GM10248 (cell line): ENCODE measurements around the gene ZNF438.
"Not testable (repeated sequence)": the region's sequence is repeated elsewhere in the genome, so short reads cannot be mapped to it uniquely, and the experiment has no call there.

Source experiments
- CTCF ChIA-PET: fragments of 300-600 bp; sonication (Branson Sonifier 250); formaldehyde crosslinking; extraction: SDS; loops from one replicate; lab custom pipeline; 2021; ENCODE audit warnings: antibody characterized with exemption; lab: Yijun Ruan, JAX
- POLR2A ChIA-PET: fragments of 350-650 bp; sonication (Branson Sonifier 250); formaldehyde crosslinking; extraction: SDS; loops from one replicate; lab custom pipeline; 2020; ENCODE audit warnings: antibody characterized with exemption; lab: Yijun Ruan, JAX
- DNase-seq: peaks from one replicate; pipeline ENCODE4 v3.0.0; 2012; ENCODE audit errors: extremely low spot score
- CTCF ChIP-seq: IDR thresholded peaks from 2 replicates; pipeline ENCODE4 v1.5.1; 2012; ENCODE audit warnings: mild to moderate bottlenecking, low read depth; ENCODE audit errors: extremely low read depth, missing control alignments, control extremely low read depth

Gene ZNF438

DNA sequence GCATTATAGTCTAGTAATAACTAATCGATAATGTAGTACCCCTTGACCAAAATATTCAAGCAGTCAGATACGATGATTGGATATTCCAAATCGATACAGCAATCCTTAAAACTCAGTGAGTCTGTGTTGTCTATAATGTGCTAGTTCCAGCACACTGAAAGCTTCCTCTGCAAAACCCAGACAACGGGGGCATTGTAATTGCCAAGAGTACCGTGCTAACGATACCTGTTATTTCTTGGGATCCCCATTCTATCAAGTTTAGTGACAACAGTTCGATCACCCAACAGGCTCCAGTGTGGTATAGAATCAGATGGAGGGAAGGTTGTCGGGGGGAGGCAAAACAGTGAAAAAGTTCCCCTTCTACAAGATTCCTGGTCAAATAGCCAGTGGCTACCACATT, 865 bp downstream of the ZNF438 start:
- ChIA-PET CTCF (interaction anchor here (1.1 to 1.5 kb wide), 5 partner anchors 9 to 84 kb away, joined by 3 to 7 read pairs (median 4); no protein-coding TSS in a partner anchor), POLR2A (no interaction called here)
- no peak for DNase-seq
- no peak for TF ChIP-seq CTCF

GRCh38 chr10:31030260-31030659, 1.4 kb downstream of the ZNF438 start:
- no peak for DNase-seq
- no peak for TF ChIP-seq CTCF
- ChIA-PET POLR2A (no interaction called here), CTCF (interaction anchor here (1.1 to 1.2 kb wide), 3 partner anchors 9 to 22 kb away, joined by 3 to 4 read pairs (median 4); no protein-coding TSS in a partner anchor)

DNA sequence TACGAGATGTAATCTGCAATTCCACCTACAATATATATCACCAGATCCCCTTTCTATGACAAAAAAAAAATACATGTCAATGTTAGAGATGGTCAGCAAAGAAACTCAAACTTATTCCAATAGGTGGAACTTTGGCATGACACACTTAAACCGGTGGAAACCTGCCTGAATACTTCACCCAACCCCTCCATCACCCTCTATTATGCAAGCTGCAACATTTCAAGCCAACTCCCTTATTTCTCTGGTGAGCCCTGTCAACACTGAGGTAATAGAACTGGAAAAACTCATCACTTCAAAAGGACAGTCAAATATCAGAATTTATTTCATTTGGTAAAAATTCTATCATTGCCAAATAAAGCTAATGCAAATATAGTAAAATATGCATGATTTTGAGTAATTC, 3.6 kb downstream of the ZNF438 start:
- POLR2A ChIA-PET = interaction anchor here (0.6 kb wide), 1 partner anchor 110 kb away, joined by 3 read pairs; no protein-coding TSS in a partner anchor
- no peak for TF ChIP-seq CTCF
- DNase-seq = no peak
- CTCF ChIA-PET = interaction anchor here (1.1 to 1.3 kb wide), 4 partner anchors 8 to 243 kb away, joined by 3 to 5 read pairs (median 3); no protein-coding TSS in a partner anchor

GRCh38 chr10:31026279-31026678, 5.4 kb downstream of the ZNF438 start:
- CTCF ChIA-PET = interaction anchor here (1.1 to 2.7 kb wide), 3 partner anchors 9 to 18 kb away, joined by 3 to 8 read pairs (median 6); no protein-coding TSS in a partner anchor
- POLR2A ChIA-PET, DNase-seq: not testable (repeated sequence)

GRCh38 chr10:31025142-31025541, 6.5 kb downstream of the ZNF438 start:
- POLR2A ChIA-PET = no interaction called here
- CTCF ChIA-PET = interaction anchor here (0.7 to 2.7 kb wide), 6 partner anchors 9 to 338 kb away, joined by 3 to 8 read pairs (median 3); no protein-coding TSS in a partner anchor
- no peak for DNase-seq
- TF ChIP-seq CTCF = no peak

- no peak for DNase-seq
- ChIA-PET POLR2A (no interaction called here), CTCF (interaction anchor here (0.7 to 2.7 kb wide), 3 partner anchors 9 to 747 kb away, joined by 3 to 8 read pairs (median 7); partner anchors contain the start of gene ZNF438)
- no peak for TF ChIP-seq CTCF
Measured at GRCh38 chr10:31023558-31023957, 8.1 kb downstream of the ZNF438 start.

- DNase-seq = no peak
- POLR2A ChIA-PET = no interaction called here
- TF ChIP-seq CTCF = no peak
- CTCF ChIA-PET = interaction anchor here (0.9 to 1.7 kb wide), 3 partner anchors 9 to 12 kb away, joined by 3 to 4 read pairs (median 3); partner anchors contain the start of gene ZNF438
Measured at GRCh38 chr10:31020209-31020608, 11.5 kb downstream of the ZNF438 start.
